Bronchial epithelial cell (primary cell): ENCODE data around the gene FARP1. TPM values are rescaled to one million over a fixed set of nuclear protein-coding genes. Genes with fewer than 3 reads are reported as not detected.
"Not testable (repeated sequence)": the region's sequence is repeated elsewhere in the genome, so short reads cannot be mapped to it uniquely, and the experiment has no call there.

Experiments
- DNase-seq: peaks from one replicate; pipeline ENCODE4 v3.0.0-alpha.2; 2010; ENCODE audit warnings: low read depth
- FAIRE-seq: peaks from 2 replicates; lab custom pipeline; 2011; peaks lifted over from hg19 to GRCh38; lab: Jason Lieb, UNC
- H3K27me3 ChIP-seq: 2 replicates; pipeline ENCODE4 v1.5.1; 2011; ENCODE audit warnings: low read length; ENCODE audit not compliant: control insufficient read depth, insufficient read depth
- H3K36me3 ChIP-seq: 2 replicates; pipeline ENCODE4 v1.5.1; 2011; ENCODE audit warnings: low read length; ENCODE audit not compliant: control insufficient read depth, insufficient read depth
- H3K4me3 ChIP-seq: 2 replicates; pipeline ENCODE4 v1.5.1; 2011; ENCODE audit warnings: mild to moderate bottlenecking, low read depth, low read length, control low read depth
- total RNA-seq: library from RNA; depleted of rRNA; stranded (reverse); fragments of >200 nt; gene quantifications from 2 replicates; pipeline ENCODE4 v1.2.1, GENCODE V29; 2014
- TF ChIP-seq, protein P1 (sequence below): IDR thresholded peaks from 2 replicates; pipeline ENCODE4 v1.5.1; 2011; ENCODE audit warnings: mild to moderate bottlenecking, moderate library complexity, low read length, control low read depth, inconsistent platforms; ENCODE audit not compliant: insufficient read depth, severe bottlenecking

The FARP1 gene
- total RNA-seq, 1 donor from 2014 or later = 11.1 TPM

- TF ChIP-seq, protein P1, sequence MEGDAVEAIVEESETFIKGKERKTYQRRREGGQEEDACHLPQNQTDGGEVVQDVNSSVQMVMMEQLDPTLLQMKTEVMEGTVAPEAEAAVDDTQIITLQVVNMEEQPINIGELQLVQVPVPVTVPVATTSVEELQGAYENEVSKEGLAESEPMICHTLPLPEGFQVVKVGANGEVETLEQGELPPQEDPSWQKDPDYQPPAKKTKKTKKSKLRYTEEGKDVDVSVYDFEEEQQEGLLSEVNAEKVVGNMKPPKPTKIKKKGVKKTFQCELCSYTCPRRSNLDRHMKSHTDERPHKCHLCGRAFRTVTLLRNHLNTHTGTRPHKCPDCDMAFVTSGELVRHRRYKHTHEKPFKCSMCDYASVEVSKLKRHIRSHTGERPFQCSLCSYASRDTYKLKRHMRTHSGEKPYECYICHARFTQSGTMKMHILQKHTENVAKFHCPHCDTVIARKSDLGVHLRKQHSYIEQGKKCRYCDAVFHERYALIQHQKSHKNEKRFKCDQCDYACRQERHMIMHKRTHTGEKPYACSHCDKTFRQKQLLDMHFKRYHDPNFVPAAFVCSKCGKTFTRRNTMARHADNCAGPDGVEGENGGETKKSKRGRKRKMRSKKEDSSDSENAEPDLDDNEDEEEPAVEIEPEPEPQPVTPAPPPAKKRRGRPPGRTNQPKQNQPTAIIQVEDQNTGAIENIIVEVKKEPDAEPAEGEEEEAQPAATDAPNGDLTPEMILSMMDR = no peak
- Histone ChIP-seq H3K36me3 (no peaks in the 10 kb centered on the region), H3K4me3 (no peak overlapping the region), H3K27me3 (no peaks in the 10 kb centered on the region)
- DNase-seq = no peak
- FAIRE-seq = no peak
These were observed 268.1 kb downstream of the FARP1 start for GRCh38 chr13:98411013-98411412.

- Histone ChIP-seq H3K36me3 (no peaks in the 10 kb centered on the region), H3K4me3 (no peak overlapping the region), H3K27me3 (no peaks in the 10 kb centered on the region)
- TF ChIP-seq, protein P1 = no peak
- DNase-seq = no peak
- no peak for FAIRE-seq
These were observed 268.8 kb downstream of the FARP1 start for GRCh38 chr13:98411617-98412265.

DNA sequence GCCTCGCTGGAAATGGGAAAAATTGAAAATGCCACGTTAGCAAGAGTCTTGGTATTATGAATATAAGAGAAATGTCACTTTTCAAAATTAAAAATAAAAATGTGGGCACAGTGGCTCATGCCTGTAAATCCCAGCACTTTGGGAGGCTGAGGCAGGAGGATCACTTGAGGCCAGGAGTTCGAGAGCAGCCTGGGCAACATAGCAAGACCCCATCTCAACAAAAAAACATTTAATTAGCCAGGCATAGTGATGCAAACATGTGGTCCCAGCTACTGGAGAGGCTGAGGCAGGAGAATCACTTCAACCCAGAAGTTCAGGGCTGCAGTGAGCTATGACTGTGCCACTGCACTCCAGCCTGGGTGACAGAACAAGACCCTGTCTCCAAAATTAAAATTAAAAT, 270.4 kb downstream of the FARP1 start:
- DNase-seq, FAIRE-seq, H3K4me3 ChIP-seq, H3K36me3 ChIP-seq, H3K27me3 ChIP-seq: not testable (repeated sequence)

DNA sequence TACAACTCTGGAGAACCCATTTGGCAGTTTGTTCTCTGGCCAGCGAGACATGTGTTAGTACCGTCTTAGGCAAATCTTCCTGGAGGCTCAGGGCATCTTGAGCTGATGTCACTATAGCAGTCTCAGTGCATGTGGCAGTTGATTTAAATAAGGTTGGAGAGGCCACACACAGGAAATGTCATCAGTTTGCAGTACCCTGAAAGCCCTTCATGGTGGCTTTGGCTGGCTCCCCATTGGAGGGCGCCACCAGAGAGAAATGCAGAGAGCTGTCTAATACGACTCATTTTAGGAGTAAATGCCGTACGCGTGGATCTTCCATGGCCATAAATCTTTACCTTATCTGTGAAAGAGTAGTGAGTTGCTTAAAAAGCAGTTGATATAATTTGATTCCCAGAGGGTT, 270.9 kb downstream of the FARP1 start:
- no peak overlapping the region for H3K4me3 ChIP-seq
- H3K27me3 ChIP-seq = no peaks in the 10 kb centered on the region
- DNase-seq (no peak), FAIRE-seq (no peak)
- no peaks in the 10 kb centered on the region for H3K36me3 ChIP-seq
- TF ChIP-seq, protein P1 = no peak

DNA sequence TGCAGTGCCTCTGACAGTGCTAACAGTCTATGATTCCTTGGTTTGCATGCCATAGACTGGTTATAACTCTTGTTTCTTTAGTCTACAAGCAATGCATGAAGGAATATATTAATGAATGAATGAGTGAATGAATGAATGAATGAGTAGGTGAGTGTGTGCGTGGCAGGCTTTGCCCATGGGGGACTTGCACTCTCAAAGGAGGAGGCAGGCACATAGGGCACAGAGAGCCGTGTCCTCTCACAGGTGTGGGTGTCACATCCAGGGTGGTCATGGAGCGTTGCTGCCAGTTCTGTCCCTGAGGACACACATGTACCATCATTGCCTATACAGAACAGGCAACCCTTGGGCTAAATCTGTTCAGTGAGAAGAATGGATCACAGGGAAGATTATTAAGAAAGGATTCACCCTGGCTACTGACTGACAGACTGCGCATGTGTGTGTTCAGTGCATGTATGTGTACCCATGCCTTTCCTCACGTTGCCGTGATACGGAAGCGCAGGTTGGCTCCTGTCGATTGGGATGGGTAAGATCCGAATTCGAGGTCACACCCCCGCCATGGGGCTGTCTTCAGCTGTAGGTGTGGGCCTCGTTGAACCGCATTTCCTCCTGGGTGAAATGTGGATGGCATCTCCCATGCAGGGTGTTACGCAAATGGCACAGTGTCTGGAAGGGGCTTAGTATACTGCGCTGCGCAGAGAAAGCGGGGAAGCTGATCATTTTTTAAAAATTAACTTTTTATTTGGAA, 272.6 kb downstream of the FARP1 start:
- peak; percentile 89 for FAIRE-seq

DNA sequence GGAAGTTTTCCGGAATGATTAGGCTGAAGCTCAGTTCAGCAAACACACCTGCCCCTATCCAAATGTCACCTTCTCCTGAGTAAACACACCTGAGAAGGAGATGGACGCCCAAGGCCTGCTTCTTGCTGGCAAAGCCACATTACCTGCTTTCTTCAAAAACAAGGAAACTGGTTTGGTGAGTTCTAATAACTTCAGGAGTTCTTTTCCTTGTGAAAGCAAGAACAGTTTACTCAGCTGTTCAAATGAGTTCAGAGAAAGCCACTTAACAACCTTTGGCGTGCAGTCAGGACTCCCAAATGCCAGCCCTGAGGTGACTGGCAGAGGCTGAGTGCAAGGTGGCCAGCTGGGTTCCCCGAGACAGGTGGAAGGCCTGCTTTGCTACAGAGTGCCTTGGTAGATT, 273.5 kb downstream of the FARP1 start:
- H3K27me3 ChIP-seq = no peaks in the 10 kb centered on the region
- TF ChIP-seq, protein P1 = no peak
- FAIRE-seq (peak; percentile 18), DNase-seq (peak; percentile 84)
- H3K36me3 ChIP-seq = no peaks in the 10 kb centered on the region
- no peak overlapping the region for H3K4me3 ChIP-seq

More for the DNA sequence above, 272.6 kb downstream of the FARP1 start:
- H3K27me3 ChIP-seq = no peaks in the 10 kb centered on the region
- TF ChIP-seq, protein P1 = no peak
- no peaks in the 10 kb centered on the region for H3K36me3 ChIP-seq
- no peak overlapping the region for H3K4me3 ChIP-seq
- DNase-seq = no peak
